Right kidney (tissue), 9 donors: ENCODE measurements around the gene ECI2.

Experiments
- DNase-seq: peaks from one replicate; pipeline ENCODE4 v3.0.0-alpha.2; 2016
- long read RNA-seq, 8 donors: transcript quantifications; one replicate each; lab custom pipeline, GENCODE V29; 2026

Gene ECI2, protein sequence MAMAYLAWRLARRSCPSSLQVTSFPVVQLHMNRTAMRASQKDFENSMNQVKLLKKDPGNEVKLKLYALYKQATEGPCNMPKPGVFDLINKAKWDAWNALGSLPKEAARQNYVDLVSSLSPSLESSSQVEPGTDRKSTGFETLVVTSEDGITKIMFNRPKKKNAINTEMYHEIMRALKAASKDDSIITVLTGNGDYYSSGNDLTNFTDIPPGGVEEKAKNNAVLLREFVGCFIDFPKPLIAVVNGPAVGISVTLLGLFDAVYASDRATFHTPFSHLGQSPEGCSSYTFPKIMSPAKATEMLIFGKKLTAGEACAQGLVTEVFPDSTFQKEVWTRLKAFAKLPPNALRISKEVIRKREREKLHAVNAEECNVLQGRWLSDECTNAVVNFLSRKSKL
- long read RNA-seq, donor 1, transcript ECI2-202 (10 exons, 1,407 nt), result major isoform, 16 of 53 reads
- long read RNA-seq, donor 1, transcript ECI2-201 (10 exons, 1,380 nt), result minor isoform, 12 of 53 reads
- long read RNA-seq, donor 1, partial matches to known transcripts, result 23 of 53 reads
- long read RNA-seq, donor 1, other reads (novel, unspliced or antisense), result 0 of 53 reads
- long read RNA-seq, donor 2, transcript ECI2-201 (10 exons, 1,380 nt), result minor isoform, 7 of 47 reads
- long read RNA-seq, donor 2, transcript ECI2-202 (10 exons, 1,407 nt), result major isoform, 17 of 47 reads
- long read RNA-seq, donor 2, partial matches to known transcripts, result 22 of 47 reads
- long read RNA-seq, donor 2, other reads (novel, unspliced or antisense), result 0 of 47 reads
- long read RNA-seq, donor 3, transcript ECI2-202 (10 exons, 1,407 nt), result major isoform, 14 of 21 reads
- long read RNA-seq, donor 3, transcript ECI2-201 (10 exons, 1,380 nt), result minor isoform, 6 of 21 reads
- long read RNA-seq, donor 3, partial matches to known transcripts, result 0 of 21 reads
- long read RNA-seq, donor 3, other reads (novel, unspliced or antisense), result 0 of 21 reads
- long read RNA-seq, donor 4, transcript ECI2-202 (10 exons, 1,407 nt), result major isoform, 12 of 41 reads
- long read RNA-seq, donor 4, transcript ECI2-201 (10 exons, 1,380 nt), result minor isoform, 9 of 41 reads
- long read RNA-seq, donor 4, partial matches to known transcripts, result 17 of 41 reads
- long read RNA-seq, donor 4, other reads (novel, unspliced or antisense), result 0 of 41 reads
- long read RNA-seq, donor 5, transcript ECI2-202 (10 exons, 1,407 nt), result minor isoform, 12 of 36 reads
- long read RNA-seq, donor 5, transcript ECI2-201 (10 exons, 1,380 nt), result major isoform, 16 of 36 reads
- long read RNA-seq, donor 5, partial matches to known transcripts, result 7 of 36 reads
- long read RNA-seq, donor 5, other reads (novel, unspliced or antisense), result 0 of 36 reads
- long read RNA-seq, donor 6, transcript ECI2-202 (10 exons, 1,407 nt), result major isoform, 16 of 51 reads
- long read RNA-seq, donor 6, transcript ECI2-201 (10 exons, 1,380 nt), result minor isoform, 13 of 51 reads
- long read RNA-seq, donor 6, partial matches to known transcripts, result 19 of 51 reads
- long read RNA-seq, donor 6, other reads (novel, unspliced or antisense), result 0 of 51 reads
- long read RNA-seq, donor 7, transcript ECI2-202 (10 exons, 1,407 nt), result major isoform, 22 of 60 reads
- long read RNA-seq, donor 7, transcript ECI2-201 (10 exons, 1,380 nt), result minor isoform, 16 of 60 reads
- long read RNA-seq, donor 7, partial matches to known transcripts, result 18 of 60 reads
- long read RNA-seq, donor 7, other reads (novel, unspliced or antisense), result 0 of 60 reads
- long read RNA-seq, donor 8, transcript ECI2-201 (10 exons, 1,380 nt), result minor isoform, 11 of 39 reads
- long read RNA-seq, donor 8, transcript ECI2-202 (10 exons, 1,407 nt), result major isoform, 13 of 39 reads
- long read RNA-seq, donor 8, partial matches to known transcripts, result 15 of 39 reads
- long read RNA-seq, donor 8, other reads (novel, unspliced or antisense), result 0 of 39 reads

DNA sequence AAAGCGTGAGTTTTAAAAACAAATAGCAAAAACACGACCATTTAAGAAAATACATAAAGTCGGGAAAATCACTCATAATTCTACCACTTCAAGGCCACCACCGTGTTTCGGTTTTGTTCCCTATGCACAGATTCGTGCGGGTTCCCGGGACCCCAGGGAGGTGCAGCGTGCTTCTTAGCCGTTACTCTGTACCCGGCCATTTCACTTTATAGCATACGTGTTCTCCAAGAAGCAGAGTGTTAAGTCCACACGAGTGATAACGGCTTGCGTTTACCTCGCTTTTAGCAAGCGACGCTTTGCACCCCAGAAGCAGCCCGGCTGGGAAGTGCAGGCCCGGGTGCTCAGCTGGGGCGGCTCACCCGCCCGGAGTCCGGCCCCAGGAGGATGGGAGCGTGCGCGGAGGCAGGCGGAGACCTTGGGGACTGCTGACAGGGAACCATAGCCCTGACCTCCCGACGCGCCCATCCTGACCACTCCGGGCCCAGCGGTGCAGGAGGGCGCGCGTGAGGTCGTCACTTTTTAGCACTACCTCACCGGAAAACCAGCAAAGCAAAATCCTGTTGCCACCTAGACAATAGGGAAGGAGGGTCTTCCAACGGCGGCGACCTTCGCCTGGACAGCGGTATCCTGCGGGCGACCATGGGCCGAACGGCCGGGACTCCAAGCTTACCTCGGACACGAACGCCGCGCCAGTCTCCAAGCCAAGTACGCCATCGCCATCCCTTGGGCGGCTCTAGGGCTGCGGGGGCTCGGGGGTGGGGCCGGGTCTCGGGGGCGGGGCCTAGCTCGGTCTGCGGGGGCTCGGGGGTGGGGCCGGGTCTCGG lies at the start of gene ECI2:
TSS of gene ECI2 (minus strand) at position 735 of the 824 bp plus-strand sequence. CDS start at position 720, 15 bp downstream.
- peak; percentile 96 for DNase-seq

DNA sequence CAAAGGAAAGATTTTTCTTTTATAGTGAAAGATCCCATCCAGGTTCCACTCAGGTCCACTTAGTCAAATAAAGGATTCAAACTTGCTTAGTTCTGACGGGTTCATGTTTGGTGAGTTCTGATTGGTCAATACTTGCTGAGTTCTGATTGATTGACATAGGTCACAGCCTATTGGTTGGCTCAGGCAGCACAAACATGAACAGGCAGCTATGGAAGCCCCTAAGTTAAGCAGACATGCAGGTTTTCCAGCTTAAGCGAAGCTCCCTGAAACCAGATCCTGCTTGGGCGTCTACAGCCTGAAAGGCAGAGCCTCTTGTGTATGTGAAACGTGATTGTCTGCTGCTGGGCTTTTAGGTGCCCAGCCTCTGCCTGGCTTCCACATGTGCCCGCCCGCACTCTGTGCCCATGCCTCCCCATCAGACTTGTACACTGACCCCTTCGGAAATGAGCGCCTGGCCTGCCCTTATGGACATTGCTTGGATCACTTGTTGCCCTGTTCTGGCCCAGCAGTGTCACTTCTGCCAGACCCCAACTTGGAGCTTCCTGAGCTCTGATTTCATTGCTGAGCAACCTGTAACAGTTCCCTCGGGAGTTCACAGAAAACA lies 45.4 kb upstream of the ECI2 start:
- DNase-seq, result peak; percentile 5

DNA sequence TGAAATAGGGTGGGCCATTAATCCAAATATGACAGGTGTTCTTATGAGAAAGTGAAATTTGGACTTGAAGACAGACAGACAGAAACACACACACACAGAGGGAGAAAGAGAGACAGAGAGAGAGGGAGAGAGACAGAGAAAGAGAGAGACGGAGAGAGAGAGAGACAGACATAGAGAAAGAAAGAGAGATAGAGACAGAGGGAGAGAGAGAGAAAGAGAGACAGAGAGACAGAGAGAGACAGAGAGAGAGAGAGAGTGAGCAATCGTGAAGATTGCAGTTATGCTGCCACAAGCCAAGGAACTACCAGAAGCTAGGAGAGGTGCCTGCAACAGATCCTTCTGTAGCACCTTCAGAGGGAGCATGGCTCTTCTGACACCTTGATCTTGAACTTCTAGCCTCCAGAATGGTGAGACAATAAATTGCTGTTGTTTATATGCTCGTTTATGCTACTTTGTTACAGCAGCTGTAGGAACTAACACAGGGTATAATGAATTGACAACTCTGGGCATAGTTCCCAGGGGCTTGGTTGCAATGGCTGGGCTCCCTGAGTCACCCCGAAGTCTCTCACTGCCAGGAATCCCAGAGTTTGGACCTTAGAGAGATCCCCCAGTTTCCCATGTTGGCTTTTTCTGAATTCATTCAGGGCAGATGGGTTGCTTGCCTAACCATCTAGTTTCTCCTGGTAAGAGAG lies 44.7 kb upstream of the ECI2 start:
- DNase-seq, result no peak

DNA sequence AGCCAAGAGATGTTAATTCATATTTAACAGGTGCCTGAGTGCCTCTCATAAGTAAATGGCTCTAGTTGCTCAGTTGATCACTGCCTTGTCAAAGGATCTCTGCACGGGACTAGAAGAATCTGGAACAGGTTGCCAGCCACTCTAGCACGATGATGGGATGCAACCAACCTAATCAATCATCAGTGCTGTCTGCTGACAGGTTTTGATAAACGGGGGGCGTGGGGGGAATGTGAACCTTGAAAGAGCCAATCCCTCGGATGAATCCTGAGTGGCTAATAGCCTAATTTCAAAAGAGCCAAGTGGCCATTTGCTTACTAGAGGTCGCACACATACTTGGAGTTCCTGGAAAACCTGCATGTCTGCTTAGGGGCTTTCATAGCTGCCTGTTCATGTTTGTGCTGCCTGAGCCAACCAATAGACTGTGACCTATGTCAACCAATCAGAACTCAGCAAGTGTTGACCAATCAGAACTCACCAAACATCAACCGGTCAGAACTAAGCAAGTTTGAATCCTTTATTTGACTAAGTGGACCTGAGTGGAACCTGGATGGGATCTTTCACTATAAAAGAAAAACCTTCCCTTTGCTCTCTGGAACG lies 43.5 kb upstream of the ECI2 start:
- no peak for DNase-seq

DNA sequence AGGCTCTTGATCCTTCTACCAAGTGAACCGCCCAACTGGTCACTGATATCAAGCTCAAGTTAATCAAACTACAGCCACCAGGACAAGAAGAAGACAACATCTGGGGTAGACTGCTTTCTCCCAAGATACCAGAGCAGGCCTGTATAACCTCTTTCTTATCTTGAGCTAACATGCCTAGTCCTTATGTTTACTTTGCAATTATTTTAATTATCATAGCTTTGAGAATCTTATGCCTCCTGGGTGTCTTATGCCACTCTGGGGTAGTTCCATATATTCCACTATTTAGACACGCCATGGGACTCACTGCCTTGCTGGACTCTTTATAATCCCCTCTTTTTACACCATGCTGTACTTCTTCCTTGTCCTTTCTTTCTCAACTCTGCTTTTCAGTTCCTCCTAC lies 41.5 kb upstream of the ECI2 start:
- no peak for DNase-seq

DNA sequence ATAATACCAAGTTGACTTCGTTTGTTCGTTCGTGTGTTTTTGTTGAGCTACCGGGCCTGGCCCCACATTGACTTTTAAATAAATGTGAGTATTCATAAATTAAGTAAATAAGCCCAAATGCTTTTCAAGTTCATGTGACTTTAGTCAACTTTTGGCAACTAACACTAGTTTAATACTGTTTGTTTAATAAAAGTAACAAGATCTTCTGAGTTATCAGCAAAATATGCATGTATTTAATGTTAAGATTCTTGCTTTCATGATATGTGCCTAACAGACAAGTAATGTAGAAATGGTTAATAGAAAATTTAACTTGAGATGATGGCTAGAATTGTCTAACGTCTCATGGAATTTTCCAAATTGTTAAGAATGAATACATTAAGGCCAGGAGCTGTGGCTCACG lies 38.7 kb upstream of the ECI2 start:
- DNase-seq, result no peak

DNA sequence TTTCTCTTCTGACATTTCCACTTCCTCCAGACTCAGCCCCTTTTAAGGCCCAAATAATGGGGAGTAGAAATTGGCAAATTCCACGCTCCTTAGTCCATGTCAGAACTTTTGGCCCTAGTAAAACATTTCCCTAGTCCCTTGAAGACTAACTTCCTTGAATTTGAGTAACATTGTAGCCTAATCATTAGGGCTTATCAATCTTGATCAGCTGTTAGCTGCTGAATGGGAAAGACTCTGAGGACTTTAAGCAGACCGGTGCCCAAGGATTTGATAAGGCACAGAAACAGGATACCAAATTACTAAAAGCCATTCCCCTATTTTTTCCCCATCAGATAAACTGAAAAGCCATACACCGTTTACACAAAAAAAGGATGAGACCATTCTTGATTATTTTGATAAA lies 37.0 kb upstream of the ECI2 start:
- DNase-seq, result no peak

DNA sequence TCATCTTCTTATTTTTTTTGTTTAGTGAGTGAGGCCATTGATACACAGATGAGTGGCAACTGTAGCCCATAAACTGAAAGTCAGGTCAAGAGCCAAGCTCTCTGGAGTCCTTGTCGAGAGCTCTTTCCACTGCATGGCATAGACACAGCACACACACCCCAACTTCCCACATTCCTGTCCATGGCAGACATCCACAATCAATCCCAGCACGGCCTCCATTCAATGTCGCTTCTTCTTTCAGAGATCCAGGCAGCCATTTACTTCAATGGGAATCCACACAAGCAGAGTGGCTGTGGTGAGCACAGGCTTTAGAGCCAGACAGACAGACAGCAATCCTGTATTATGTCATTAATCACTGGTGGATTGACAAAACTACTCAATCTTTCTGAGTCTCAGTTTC lies 34.9 kb upstream of the ECI2 start:
- no peak for DNase-seq

DNA sequence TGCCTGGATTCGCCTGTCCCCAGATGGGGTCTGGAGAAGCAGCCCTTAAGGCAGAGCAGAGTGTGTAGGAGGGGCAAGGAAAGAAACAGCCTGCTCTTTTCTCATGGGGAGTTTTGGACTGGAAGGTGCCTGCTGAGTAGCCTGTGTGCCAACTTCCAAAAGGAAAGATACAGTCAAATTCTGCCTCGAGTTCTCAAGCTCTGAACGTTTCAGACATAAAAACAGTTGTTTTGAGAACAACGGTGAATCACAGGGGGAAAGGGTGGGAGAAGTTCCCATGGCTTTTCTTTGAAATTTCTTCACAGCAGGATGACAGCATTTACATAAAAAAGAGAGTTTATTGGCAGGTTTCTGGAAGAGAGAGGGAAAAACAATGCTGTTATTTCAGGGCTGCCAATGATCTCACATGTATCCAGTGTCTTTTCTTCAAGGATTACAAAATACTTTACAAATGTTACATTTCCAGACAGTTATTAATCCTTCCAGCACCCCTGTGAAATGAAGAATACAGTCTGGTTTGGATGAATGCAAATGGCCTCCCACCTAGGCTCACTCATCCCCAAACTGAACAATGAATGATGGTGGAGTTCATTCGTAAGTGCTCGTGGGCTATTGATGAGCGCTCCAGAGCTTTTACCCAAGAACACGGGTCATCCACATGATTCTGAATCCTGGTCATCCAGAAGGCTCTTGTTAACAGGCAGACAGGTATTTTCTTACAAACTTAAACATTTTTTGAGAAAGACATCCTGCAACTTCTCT lies 33.8 kb upstream of the ECI2 start:
- no peak for DNase-seq

DNA sequence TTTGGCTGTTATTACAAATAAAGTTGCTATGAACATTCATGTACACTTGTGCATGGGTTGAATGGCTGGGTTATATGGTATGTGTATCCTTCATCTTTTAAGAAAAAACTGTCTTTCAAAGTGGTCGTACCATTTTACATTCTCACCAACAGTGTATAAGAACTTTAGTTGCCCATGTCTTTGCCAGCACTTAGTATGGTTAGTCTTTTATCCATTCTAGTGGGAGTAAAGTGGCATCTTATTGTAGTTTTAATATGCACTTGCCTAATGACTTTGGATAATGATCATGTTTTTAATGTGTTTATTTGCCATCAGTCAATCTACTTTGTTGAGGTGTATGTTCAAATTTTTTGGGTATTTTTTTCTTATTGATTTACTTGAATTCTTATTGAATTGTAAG lies 32.5 kb upstream of the ECI2 start:
- DNase-seq, result no peak

DNA sequence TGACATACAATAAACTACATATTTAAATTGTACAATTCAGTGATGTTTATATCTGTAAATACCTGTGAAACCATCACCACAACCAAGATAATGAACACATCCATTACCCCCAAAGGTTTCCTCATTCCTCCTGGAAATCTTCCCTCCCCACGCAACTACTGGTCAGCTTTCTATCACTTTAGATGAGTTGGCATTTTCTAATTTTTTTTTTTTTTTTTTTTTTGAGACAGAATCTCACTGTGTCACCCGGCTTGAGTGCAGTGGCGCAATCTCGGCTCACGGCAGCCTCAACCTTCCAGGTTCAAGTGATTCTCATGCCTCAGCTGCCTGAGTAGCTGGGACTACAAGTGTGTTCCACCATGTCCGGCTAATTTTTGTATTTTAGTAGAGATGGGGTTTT lies 31.7 kb upstream of the ECI2 start:
- no peak for DNase-seq

DNA sequence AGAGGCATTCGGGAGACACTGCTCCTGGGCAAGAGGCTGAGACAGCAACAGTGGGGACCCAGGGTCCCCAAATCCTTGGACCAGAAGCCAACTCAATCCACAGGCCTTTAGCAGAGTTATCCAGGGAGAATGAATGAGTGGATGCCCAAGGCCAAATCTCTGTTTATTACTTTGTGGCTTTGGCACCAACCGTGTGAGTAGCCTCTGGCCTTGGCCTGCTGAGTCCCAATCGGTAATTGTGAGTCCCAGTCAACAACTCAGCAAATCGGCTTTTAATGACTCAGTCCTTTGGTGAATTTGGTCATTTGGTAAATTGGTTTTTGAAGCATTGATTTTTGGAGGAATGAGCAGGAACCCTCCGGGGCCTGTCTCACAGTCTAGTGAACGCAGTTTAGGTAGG lies 29.1 kb upstream of the ECI2 start:
- no peak for DNase-seq

DNA sequence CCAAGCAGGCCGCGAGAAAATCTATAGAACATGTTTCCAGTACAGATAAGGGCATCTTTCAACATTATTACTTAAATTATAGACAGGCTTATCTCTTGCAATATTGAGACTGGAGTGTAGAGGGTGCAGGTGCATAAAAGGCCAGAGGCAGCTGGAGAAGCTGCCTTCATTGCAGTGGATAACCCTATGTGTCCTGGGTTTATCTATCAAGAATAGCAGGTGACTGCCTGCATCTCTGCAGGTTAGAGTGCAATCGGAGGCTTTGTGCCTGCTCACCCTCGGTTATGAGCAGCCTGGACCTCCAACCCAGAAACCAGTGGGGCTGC lies 28.7 kb upstream of the ECI2 start:
- DNase-seq, result no peak

DNA sequence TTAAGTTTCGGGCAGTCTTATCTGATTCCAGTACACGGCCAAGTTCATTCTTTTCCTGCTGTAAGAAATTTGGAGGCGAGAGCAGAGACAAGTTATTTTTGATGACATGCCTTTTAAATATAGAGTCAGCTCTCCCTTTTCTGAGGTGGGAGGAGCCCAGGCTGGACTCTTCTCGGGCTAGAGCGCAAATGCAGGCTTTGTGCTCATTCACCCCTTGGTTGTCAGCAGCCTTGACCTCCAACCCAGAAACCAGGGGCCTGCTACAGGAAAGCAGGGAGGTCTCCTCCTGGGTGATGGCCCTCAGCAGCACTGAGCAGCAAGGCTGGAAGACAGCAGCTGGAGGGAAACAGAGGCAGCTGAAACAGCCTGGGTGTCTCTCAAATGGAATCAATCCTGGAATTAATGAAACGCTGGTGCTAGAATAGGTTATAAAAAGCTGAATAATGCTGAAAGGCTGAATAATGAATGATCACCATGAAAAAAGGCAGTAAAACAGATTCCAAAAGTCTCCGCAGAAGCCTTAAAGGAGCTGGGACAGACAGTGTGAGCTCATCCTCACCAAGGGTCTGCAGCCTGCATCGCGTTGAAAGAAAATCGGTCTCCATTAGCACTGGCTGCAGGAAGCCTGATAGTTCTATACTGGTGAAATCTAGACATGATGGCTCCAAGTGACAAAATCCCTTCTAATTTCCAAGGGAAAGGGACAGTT lies 28.2 kb upstream of the ECI2 start:
- DNase-seq, result no peak

DNA sequence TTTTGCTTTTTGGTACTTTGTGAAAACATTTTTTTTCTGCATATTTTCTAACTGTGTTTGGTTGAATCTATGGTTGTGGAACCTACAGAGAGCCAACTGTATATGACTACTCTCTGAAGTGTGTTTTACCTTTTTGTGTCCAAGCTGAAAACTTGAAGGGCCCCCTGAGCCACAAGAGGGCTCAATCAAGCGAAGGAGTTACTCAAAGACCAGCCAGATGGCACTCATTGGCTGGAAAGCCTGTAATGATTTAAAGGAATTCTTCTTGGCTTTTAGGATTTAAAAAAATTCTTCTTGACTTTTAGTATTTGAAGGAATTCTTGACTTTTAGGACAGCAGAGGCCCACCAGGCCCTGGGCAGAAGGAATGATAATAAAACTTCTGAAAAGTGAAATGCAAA lies 27.0 kb upstream of the ECI2 start:
- no peak for DNase-seq

DNA sequence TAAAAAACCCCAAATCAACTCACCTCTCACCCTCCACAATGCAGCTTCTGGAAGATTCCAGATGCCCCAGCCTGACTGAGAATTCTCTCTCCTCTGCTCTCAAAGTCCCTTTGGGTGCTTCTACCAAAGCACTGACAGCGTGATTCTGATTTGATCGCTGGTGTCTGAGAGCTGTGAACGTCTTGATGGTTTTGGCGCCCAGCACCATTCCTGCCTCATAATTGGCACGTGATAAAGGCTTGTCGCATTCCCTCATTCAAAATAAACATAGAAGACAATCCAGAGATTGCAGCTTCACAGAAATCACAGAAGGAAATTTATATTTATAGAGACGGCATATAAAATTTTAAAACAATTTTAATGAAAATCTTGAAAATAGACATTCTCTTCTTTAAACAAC lies 24.1 kb upstream of the ECI2 start:
- no peak for DNase-seq

DNA sequence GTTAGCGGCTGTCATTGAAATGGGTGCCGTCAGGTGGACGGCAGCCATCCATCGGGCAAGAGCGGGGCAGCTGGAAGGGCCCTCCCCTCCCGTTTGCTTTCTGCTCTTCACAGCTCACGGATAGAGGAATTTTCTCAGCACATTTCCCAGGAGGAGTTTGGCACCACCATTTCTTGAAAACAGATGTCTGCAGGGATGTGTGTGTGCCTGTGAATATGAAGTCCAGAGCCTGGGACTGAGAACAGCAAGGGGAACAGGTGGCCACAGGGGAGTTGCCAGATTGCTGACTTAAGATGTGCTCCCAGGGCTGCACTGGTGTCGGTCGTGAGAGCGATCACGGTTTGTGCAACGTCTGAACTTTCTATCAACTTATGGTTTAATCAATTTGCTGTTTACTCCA lies 22.1 kb upstream of the ECI2 start:
- no peak for DNase-seq
